Measurements from ENCODE around the gene C19orf67. TPM values are rescaled to one million over a fixed set of nuclear protein-coding genes. Genes with fewer than 3 reads are reported as not detected.

Gene C19orf67
- total RNA-seq, 1 experiment from 2014 or later, result not detected

DNA sequence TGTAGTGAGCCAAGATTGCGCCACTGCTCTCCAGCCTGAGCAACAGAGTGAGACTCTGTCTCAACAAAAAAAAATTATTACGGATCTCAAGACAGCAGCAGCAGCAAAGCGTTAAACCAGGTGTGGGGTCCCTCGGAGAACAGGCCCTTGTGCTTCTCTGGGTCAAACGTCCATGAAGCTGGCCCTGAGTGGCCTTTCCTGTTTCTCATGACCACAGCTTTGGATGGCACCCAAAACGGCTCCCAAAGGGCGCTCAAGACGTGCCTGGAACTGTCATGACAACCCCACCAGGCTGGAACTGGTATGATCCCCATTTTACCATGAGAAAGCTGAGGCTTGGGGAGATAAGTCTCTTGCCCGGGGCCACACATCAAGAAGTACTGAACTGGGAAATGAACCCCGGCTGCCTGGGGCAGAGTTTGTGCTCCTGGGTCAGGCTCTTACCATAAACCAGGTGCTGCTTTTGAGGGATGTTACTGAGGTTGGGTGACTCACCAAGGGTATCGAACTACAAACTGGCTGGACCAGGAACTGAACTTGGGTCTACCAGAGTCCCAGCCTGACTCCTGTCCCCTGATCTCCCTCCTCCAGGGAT, 16.6 kb upstream of the C19orf67 start:
- H3K4me3 ChIP-seq, result no peak overlapping the region
- no peak for DNase-seq (ENCODE audit: low read depth in 1 of 2, low spot score in 2 of 2)
- peaks cover 48% of the 10 kb centered on the region for H3K36me3 ChIP-seq
- no peaks in the 10 kb centered on the region for H3K4me1 ChIP-seq (replicated peaks)
- H3K27ac ChIP-seq, result no peak overlapping the region
- no peaks in the 10 kb centered on the region for H3K9me3 ChIP-seq (replicated peaks)
- no peaks in the 10 kb centered on the region for H3K27me3 ChIP-seq (replicated peaks)

DNA sequence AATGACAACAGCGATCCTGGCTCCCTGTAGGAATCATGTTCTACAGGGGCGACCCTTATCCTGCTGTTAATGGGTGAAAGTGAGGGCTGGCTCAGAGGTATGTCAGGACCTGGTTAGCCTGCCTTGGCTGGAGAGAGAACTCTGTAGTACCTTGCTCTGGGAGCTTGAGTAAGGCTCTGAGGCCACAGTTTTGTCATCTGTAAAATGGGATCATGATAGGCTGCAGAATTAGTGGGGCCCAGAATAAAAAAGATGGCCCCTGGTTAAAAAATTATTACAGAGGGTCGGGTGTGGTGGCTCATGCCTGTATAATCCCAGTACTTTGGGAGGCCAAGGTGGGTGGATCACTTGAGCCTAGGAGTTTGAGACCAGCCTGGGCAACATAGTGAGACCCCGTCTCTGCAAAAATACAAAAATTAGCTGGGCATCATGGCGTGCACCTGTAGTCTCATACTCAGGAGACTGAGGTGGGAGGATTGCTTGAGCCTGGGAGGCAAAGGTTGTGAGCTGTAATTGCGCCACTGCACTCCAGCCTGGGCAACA, 15.5 kb upstream of the C19orf67 start:
- DNase-seq (ENCODE audit: low read depth in 1 of 2, low spot score in 2 of 2), result no peak
- no peaks in the 10 kb centered on the region for H3K4me1 ChIP-seq (replicated peaks)
- peaks cover 53% of the 10 kb centered on the region for H3K36me3 ChIP-seq
- H3K4me3 ChIP-seq, result no peak overlapping the region
- H3K27ac ChIP-seq, result no peak overlapping the region
- H3K9me3 ChIP-seq (replicated peaks), result no peaks in the 10 kb centered on the region
- H3K27me3 ChIP-seq (replicated peaks), result no peaks in the 10 kb centered on the region

DNA sequence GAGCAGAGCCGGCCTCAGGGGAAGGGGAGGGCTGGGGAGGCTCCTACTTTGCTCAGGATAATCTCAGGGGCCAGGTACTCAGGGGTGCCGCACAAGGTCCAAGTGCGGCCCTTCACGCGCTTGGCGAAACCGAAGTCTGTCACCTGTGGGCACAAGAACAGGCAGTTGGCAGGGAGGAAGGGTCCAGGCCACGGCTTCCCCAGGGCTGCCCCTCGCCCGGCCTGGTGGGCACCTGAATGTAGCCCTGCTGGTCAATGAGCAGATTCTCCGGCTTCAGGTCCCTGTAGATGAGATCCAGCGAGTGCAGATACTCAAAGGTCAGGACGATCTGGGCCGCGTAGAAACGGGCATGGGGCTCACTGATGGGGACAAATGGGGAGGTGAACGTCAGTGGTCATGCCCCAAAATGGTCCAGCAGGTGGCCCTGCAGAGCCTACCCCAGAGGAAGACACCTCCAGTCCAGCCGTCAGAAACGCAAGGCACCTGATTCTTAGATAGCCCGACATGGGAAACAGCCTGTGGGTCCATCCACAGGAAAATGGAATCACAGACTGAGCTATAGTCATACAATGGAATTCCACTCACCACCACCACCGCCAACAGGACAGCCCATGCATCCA, 12.1 kb upstream of the C19orf67 start:
- no peak overlapping the region for H3K27ac ChIP-seq
- peaks cover 8% of the 10 kb centered on the region; the same call in 1 of the 2 replicates for H3K9me3 ChIP-seq (replicated peaks)
- no peaks in the 10 kb centered on the region for H3K4me1 ChIP-seq (replicated peaks)
- H3K36me3 ChIP-seq, result peaks cover 45% of the 10 kb centered on the region
- no peak overlapping the region for H3K4me3 ChIP-seq
- DNase-seq (ENCODE audit: low read depth in 1 of 2, low spot score in 2 of 2), result no peak
- H3K27me3 ChIP-seq (replicated peaks), result no peaks in the 10 kb centered on the region

DNA sequence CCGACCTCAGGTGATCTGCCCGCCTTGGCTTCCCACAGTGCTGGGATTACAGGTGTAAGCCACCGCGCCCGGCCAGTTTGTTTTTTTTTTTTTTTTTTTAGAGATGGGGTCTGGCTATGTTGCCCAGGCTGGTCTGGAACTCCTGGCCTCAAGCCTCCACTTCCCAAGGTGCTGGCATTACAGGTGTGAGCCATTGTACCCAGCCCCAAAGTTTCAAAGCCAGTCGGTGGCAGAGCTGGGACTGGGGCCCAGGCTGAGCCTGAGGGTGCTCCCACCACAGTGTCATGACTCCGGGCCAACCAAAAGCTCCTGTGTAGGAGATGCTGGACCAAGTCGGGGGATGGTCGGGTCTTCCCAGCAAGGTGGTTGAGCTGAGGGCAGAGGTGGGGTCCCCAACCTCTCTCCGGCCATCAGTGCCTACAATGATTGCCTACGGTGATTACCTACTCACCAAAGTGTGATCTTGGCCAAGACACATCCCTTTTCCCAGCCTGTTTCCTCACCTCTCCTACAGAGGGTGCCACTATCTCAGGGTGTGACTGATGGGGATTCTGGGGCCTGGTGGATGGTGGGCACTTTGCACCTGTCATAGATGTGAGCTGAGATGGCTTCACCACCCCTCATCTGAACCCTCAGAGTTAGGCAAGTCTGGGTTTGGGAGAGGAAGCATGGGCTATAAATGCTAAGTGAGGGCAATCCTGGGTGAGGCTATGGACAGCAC, 10.8 kb upstream of the C19orf67 start:
- Histone ChIP-seq H3K4me3 (no peak overlapping the region), H3K4me1 (replicated peaks) (peaks cover under 1% of the 10 kb centered on the region; the same call in 1 of the 2 replicates), H3K27me3 (replicated peaks) (no peaks in the 10 kb centered on the region), H3K27ac (no peak overlapping the region), H3K9me3 (replicated peaks) (peaks cover 8% of the 10 kb centered on the region; the same call in 1 of the 2 replicates), H3K36me3 (peaks cover 32% of the 10 kb centered on the region)
- DNase-seq (ENCODE audit: low read depth in 1 of 2, low spot score in 2 of 2), result no peak

DNA sequence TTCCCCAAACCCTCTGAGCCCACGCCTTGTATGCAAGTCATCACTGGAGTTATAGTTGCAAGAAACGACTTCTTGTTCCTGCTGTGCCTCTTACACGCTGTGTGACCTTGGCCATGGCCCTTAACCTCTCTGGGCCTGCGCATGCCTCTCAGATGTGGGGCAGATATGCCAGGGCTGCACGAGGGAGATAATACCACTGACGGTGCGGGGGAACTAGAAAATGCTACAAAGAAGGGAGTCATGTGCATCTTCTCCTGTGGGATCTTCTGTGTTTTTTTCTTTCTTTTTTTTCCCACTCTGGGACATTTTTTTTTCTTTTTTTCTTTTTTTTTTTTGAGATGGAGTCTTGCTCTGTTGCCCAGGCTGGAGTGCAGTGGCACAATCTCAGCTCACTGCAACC, 9.3 kb upstream of the C19orf67 start:
- Histone ChIP-seq H3K4me3 (no peak overlapping the region), H3K27ac (no peak overlapping the region), H3K4me1 (replicated peaks) (peaks cover 5% of the 10 kb centered on the region; the same call in 1 of the 2 replicates), H3K36me3 (peaks cover 22% of the 10 kb centered on the region), H3K27me3 (replicated peaks) (no peaks in the 10 kb centered on the region), H3K9me3 (replicated peaks) (peaks cover 8% of the 10 kb centered on the region; the same call in 1 of the 2 replicates)
- DNase-seq (ENCODE audit: low read depth in 1 of 2, low spot score in 2 of 2), result no peak

DNA sequence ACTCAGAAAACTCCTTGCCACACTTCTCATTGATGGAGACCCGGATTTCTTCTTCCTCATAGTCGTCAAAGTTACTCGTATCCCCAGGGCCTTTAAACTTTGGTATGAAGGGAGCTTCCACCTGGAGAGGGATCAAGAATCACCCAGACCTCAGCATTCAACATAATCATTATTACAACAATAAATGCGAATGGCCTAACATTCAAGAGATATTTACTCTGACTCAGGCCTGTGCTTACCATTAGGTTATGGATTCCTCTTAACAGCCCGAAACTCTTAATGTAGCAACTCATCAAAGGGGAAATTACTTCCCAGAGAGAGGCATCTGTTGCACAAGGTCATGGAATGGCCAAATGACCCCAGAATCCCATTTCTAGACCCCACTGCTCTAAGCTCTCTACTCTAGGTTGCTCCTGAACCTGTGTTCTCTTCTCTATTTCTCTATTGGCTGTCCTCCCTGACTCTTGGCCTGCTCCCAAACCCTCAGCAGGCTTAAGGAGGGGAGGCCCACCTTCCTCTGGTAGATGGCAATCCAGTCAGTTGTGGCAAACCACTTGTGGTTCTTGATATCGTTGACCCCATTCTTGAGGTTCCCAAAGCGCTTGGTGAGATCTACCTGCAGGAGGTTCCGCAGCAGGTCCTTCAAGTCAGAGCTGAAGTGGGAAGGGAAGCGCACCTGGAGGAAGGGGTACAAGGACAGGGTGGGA, 7.7 kb upstream of the C19orf67 start:
- H3K36me3 ChIP-seq, result peaks cover 35% of the 10 kb centered on the region
- peaks cover 13% of the 10 kb centered on the region for H3K4me1 ChIP-seq (replicated peaks)
- H3K9me3 ChIP-seq (replicated peaks), result peaks cover 8% of the 10 kb centered on the region; the same call in 1 of the 2 replicates
- no peak overlapping the region for H3K27ac ChIP-seq
- no peak overlapping the region for H3K4me3 ChIP-seq
- DNase-seq (ENCODE audit: low read depth in 1 of 2, low spot score in 2 of 2), result no peak
- no peaks in the 10 kb centered on the region for H3K27me3 ChIP-seq (replicated peaks)

DNA sequence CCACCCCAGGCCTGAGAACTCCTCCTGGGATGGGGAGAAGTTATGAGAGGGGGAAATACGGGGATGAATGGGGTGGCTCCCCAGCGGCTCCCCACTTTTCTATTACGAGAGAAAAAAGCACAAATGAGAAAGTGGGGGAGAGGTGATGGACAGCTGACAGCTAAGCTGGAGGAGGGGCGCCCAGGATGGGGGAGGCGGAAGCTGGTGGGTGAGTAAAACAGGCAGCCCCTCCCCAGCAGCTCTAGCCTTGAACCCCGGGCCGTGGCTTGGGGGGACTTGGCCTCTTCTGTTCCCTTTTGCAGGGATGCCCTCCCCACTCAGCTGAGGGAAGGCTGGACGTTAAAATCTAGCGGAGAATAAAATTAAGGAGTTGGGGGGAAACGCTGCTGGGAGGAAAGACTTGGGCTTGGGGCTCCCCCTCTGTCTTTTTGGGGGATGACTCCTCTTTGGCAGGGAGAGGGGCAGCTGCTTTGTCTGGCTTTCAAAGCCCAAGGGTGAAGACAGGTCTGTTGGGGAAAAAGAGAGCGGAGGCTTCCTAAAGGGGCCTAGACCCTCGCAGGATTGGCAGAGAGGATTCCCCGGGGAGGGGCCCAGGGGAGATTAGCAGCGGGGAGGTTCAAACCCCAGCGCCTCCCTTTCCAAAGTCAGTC, 6.4 kb upstream of the C19orf67 start:
- peaks cover 30% of the 10 kb centered on the region for H3K36me3 ChIP-seq
- H3K4me1 ChIP-seq (replicated peaks), result peaks cover 13% of the 10 kb centered on the region
- H3K27me3 ChIP-seq (replicated peaks), result no peaks in the 10 kb centered on the region
- H3K27ac ChIP-seq, result no peak overlapping the region
- DNase-seq (ENCODE audit: low read depth in 1 of 2, low spot score in 2 of 2), result no peak
- peaks cover 8% of the 10 kb centered on the region; the same call in 1 of the 2 replicates for H3K9me3 ChIP-seq (replicated peaks)
- H3K4me3 ChIP-seq, result peak overlapping the region; percentile 83

DNA sequence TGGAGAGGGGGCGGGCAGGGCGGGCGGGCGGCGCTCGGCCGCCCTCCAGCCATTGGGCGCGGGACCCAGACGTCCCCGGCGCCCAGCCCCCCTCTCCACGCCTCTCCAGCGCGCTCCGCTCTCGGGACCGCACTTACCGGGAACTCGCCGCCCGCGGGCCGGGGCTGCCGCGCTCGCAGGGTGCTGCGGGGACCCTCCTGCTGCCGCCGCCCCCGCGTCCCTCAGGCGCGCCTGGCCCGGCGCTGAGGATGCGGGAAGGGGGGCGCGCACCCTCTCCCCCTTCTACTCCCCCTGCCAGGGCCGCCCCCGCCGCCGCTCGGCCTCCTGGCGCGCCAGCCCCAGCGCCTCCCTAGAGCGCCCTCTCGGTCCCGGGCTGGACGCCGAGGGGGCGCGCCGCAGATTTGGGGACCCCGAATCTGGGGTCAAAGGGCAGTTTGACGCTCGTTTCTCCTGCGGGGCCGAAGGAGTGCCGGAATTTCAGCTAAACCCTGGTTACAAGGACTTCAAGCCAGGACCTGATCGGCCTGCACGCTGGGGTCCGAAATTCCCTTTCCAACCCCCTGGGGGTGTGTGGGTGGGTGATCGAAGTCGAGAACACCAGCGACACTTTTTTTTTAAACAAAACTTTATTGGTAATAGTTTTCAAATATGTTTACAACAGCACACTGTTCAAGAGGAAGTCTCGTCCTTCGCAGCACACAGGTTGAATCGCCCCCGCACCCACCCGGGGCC, 5.7 kb upstream of the C19orf67 start:
- H3K27me3 ChIP-seq (replicated peaks), result no peaks in the 10 kb centered on the region
- peaks cover 13% of the 10 kb centered on the region for H3K4me1 ChIP-seq (replicated peaks)
- H3K36me3 ChIP-seq, result peaks cover 26% of the 10 kb centered on the region
- H3K27ac ChIP-seq, result peak overlapping the region; percentile 37; the same call in 1 of the 2 replicates
- H3K9me3 ChIP-seq (replicated peaks), result peaks cover 8% of the 10 kb centered on the region; the same call in 1 of the 2 replicates
- DNase-seq (ENCODE audit: low read depth in 1 of 2, low spot score in 2 of 2), result peak; percentile 57 to 83
- H3K4me3 ChIP-seq, result peak overlapping the region; percentile 83

DNA sequence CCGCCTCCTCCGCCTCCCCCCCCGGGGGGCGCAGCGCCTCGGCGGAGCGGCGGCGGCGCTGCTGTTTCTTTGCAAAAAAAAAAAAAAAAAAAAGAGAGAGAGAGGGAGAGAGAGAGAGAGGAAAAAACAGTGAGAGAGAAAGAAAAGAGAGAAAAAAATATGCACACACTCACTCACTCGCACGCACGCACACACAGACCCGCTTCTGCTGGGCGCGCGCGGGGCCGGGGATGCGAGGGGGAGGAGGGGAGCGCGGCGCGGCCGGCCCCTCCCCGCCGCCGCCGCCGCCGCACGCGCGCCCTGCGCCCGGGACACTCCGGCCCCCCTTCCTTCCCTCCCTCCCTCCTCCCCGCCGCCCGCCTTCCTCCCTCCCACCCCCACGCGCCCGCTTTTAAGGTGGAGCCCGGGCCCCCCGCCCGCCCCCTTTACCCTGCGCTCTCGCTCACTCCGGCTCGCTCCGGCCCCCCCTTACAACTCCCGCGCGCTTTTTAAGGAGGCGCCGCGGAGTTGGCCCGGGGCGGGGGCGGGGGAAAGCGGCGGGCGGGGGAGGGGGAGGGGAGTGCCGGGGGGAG, 5.0 kb upstream of the C19orf67 start, which contains the start of gene SAMD1:
SAMD1 (minus strand) TSS at position 243 of the 572 bp plus-strand sequence.
- Histone ChIP-seq H3K36me3 (peaks cover 26% of the 10 kb centered on the region), H3K4me1 (replicated peaks) (peaks cover 13% of the 10 kb centered on the region), H3K27me3 (replicated peaks) (no peaks in the 10 kb centered on the region), H3K9me3 (replicated peaks) (peaks cover 8% of the 10 kb centered on the region; the same call in 1 of the 2 replicates), H3K27ac (peak within 1 kb of the TSS; percentile 37; the same call in 1 of the 2 replicates), H3K4me3 (peak within 1 kb of the TSS; percentile 83)
- peak; percentile 63 to 91 for DNase-seq (ENCODE audit: low read depth in 1 of 2, low spot score in 2 of 2)

DNA sequence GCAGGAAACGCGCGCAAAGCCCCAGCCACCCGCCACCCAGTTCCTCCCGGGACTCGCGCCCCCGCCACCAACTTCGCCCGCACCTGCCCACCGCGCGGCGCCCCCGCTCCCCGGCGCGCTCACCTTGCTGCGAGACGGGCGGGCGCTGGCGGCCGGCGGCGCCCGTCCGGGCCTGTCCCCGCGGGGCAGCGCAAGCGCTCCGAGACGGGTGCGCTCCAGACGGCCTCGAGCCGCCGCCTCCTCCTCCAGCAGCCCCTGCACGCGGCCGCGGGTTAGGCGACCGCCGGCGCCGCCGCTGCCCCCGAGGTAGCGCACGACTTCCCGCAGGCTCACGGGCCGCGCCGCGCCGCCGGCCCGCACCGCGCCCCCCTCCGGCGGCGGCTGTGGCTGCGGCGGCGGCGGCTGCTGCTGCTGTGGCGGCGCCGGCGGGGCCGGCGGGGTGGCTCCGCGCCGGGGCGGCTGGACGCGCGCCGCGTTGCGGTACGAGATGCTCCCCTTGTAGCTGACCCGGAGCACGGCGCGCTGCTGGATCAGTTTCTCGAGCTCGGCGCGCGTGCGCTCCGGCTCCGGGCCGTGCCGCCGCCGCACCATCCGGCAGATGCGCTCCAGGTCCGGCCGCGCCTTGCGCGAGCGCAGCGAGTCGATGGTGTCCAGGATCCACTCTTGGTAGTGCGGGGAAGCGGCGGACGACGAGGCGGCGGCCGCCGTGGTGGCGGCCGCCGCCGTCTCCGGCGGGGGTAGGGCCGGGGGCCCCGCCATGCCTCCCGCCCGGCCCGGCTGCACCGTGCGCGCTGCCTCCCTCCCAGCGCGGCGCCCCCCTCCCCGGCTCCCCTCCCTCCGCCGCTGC, 4.3 kb upstream of the C19orf67 start:
- H3K4me3 ChIP-seq, result peak overlapping the region; percentile 63
- no peak overlapping the region for H3K27ac ChIP-seq
- peaks cover 22% of the 10 kb centered on the region for H3K36me3 ChIP-seq
- peaks cover 8% of the 10 kb centered on the region; the same call in 1 of the 2 replicates for H3K9me3 ChIP-seq (replicated peaks)
- no peaks in the 10 kb centered on the region for H3K27me3 ChIP-seq (replicated peaks)
- peaks cover 13% of the 10 kb centered on the region for H3K4me1 ChIP-seq (replicated peaks)
- peak; percentile 45 to 63 for DNase-seq (ENCODE audit: low read depth in 1 of 2, low spot score in 2 of 2)

DNA sequence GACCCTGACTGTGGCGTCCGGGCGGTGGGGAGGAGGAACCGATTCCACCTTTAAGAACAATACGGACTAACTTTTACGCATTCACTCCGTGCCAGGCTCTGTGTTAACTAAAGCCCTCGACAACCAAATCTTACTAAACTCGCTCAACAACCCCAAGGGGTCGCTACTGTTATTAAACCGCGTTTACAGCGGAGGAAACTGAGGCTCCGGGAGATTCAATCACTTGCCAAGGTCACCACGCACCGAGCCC, 3.8 kb upstream of the C19orf67 start:
- no peak for DNase-seq (ENCODE audit: low read depth in 1 of 2, low spot score in 2 of 2)
- no peak overlapping the region for H3K27ac ChIP-seq

More for the DNA sequence above, 3.8 kb upstream of the C19orf67 start:
- peaks cover 22% of the 10 kb centered on the region for H3K36me3 ChIP-seq
- peaks cover 13% of the 10 kb centered on the region for H3K4me1 ChIP-seq (replicated peaks)
- peaks cover 8% of the 10 kb centered on the region; the same call in 1 of the 2 replicates for H3K9me3 ChIP-seq (replicated peaks)
- H3K27me3 ChIP-seq (replicated peaks), result no peaks in the 10 kb centered on the region
- peak overlapping the region; percentile 63 for H3K4me3 ChIP-seq

Measured in SJSA1 (cell line).